ENCODE data around the gene SERPINF2.
"Not testable (repeated sequence)": the region's sequence is repeated elsewhere in the genome, so short reads cannot be mapped to it uniquely, and the experiment has no call there.

The SERPINF2 gene

GRCh38 chr17:1716912-1717695, 25.6 kb upstream of the SERPINF2 start:
- peak; percentile 66 for DNase-seq

DNA sequence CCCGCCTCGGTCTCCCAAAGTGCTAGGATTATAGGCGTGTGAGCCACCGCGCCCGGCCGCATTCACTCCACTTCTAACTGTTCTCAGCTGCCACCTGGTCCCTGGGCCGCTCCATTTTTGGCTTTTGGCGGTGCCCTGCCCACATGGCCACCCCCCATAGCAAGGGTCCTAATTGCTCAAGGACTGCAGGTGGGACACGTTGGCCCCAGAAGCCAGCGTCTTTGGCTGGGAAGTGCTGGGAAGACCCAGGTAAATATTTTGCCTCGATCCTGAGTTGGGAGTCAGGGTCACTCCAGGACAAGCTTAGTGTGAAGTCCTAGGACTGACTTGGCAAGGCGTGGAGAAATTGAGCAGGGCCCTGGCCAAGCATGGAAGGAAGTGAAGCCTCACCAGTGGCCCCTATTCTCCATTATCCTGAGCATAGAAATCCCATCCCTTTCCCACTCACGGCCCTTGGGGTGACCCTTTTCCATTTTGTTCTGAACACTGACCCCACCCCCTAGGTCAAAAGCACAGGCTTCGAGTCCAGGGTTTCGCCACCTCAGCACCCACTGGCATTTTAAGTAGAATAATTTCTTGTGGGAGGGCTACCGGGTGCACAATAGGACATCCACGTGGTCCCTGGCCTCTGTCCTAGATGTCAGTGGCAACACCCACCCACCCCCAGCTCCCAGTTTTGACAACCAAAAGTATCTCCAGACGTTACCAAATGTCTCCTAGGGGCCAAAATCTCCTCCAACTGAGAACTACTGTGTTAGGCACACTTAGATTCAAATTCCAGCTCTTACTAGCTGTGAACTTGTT, 24.1 kb upstream of the SERPINF2 start:
- DNase-seq: no peak

GRCh38 chr17:1720856-1721386, 21.8 kb upstream of the SERPINF2 start:
- DNase-seq: no peak

- DNase-seq: not testable (repeated sequence)
Observed at GRCh38 chr17:1722022-1722421, 20.6 kb upstream of the SERPINF2 start.

DNA sequence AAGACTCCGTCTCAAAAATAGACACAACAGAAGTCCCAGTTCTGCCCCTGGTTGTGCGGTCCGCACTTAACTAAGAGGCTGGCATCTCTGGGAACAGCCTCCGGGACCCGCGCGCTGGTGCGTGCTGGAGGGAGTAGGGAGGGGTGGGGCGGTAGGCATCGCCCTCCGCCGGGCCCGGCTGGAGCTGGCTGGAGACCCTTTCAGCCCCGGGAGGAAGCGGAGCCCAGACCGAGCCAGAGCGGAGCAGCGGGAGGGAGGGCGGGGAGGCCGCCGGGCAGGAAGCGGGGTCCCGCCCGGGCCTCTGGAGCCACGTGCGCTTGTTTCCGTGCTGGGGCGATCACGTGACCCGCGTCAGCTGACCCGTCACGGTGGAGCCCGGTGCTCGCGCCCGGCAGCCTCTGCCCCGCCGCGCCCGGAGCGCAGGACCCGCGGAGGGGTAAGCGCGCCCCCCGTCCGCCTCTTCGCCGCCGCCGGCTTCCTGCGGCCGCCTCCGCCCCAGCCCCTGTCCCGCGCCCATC, 18.3 kb upstream of the SERPINF2 start, which contains the start of gene WDR81:
TSS of gene WDR81 (plus strand) at position 354 of the 518 bp plus-strand sequence. CDS start 256 bp downstream, outside the sequence.
- DNase-seq: peak; percentile 44

- DNase-seq: no peak
Observed at GRCh38 chr17:1724869-1725641, 17.6 kb upstream of the SERPINF2 start.

DNA sequence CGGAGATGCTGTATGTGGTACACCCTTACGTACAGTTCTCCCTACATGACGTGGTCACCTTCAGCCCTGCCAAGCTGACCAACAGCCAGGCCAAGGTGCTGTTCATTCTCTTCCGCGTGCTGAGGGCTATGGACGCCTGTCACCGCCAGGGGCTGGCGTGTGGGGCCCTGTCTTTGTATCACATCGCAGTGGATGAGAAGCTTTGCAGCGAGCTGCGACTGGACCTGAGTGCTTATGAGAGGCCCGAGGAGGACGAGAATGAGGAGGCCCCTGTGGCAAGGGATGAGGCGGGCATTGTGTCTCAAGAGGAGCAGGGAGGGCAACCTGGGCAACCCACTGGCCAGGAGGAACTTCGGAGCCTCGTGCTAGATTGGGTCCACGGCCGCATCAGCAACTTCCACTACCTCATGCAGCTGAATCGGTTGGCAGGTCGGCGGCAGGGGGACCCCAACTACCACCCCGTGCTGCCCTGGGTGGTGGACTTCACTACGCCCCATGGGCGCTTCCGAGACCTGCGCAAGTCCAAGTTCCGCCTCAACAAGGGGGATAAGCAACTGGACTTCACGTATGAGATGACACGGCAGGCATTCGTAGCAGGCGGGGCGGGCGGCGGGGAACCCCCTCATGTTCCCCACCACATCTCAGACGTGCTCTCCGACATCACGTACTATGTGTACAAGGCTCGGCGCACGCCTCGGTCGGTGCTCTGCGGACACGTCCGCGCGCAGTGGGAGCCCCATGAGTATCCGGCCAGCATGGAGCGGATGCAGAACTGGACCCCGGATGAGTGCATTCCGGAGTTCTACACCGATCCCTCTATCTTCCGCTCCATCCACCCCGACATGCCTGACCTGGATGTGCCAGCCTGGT, 16.8 kb upstream of the SERPINF2 start:
- no peak for DNase-seq

GRCh38 chr17:1726626-1727257, 15.9 kb upstream of the SERPINF2 start:
- DNase-seq: no peak

DNA sequence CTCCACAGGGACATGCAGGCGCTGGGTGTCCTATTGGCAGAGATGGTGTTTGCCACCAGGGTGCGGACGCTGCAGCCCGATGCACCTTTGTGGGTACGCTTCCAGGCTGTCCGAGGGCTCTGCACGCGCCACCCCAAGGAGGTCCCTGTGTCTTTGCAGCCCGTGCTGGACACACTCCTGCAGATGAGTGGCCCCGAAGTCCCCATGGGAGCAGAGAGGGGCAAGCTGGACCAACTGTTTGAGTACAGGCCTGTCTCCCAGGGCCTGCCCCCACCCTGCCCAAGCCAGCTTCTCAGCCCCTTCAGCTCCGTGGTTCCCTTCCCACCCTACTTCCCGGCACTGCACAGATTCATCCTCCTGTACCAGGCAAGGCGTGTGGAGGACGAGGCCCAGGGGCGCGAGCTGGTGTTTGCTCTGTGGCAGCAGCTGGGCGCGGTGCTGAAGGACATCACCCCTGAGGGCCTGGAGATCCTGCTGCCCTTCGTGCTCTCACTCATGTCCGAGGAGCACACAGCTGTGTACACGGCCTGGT, 15.3 kb upstream of the SERPINF2 start:
- DNase-seq: no peak

GRCh38 chr17:1727876-1728630, 14.6 kb upstream of the SERPINF2 start:
- no peak for DNase-seq

GRCh38 chr17:1729966-1730325, 12.7 kb upstream of the SERPINF2 start:
- no peak for DNase-seq

- no peak for DNase-seq
Observed at GRCh38 chr17:1730326-1731193, 12.1 kb upstream of the SERPINF2 start.

DNA sequence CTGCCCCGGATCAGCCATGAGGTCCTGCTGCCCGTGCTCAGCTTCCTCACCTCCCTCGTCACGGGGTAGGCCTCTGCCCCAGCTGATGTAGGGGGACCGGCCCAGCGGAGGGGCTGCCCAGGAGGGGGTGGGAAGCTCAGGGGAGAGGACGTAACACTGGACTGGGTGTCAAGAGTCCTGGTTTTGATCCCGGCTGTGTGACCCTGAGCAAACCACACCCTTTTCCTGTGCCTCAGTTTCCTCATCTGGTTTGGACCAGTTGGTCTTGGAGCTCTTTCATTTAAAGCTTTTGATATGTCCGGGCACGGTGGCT, 11.5 kb upstream of the SERPINF2 start:
- no peak for DNase-seq

DNA sequence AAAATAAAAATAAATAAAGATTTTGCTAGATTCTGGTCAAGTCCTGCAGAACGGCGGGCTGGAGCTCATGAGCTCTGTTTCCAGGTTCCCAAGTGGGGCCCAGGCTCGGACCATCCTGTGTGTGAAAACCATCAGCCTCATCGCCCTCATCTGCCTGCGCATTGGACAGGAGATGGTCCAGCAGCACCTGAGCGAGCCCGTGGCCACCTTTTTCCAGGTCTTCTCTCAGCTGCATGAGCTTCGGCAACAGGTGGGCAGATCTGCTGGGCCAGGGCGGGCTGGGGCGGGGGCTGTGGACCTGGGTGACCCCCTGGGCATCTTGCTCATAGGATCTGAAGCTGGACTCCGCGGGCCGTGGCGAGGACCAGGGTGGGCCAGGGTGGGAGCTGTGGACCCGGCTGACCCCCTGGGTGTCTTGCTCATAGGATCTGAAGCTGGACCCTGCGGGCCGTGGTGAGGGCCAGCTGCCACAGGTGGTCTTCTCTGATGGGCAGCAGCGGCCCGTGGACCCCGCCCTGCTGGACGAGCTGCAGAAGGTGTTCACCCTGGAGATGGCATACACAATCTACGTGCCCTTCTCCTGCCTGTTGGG, 10.3 kb upstream of the SERPINF2 start:
- no peak for DNase-seq

GRCh38 chr17:1732833-1733321, 9.8 kb upstream of the SERPINF2 start:
- no peak for DNase-seq

GRCh38 chr17:1733759-1734158, 8.9 kb upstream of the SERPINF2 start:
- no peak for DNase-seq

DNA sequence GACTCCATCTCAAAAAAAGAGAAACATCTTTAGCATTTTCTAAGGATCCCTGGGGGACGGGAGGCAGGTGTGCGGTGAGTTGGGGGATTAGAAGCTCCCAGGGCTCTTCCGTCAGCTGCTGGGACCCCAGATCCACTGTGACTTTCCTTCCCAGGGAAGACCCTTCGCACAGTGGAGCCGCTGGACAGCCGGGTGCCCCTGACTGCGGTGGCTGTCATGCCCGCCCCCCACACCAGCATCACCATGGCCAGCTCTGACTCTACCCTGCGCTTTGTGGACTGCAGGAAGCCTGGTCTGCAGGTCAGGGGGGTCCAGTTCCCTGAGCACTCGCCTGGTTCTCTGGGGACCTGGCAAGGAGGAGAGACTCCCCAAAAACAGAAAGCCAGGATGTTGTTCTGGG, 7.3 kb upstream of the SERPINF2 start:
- no peak for DNase-seq

DNA sequence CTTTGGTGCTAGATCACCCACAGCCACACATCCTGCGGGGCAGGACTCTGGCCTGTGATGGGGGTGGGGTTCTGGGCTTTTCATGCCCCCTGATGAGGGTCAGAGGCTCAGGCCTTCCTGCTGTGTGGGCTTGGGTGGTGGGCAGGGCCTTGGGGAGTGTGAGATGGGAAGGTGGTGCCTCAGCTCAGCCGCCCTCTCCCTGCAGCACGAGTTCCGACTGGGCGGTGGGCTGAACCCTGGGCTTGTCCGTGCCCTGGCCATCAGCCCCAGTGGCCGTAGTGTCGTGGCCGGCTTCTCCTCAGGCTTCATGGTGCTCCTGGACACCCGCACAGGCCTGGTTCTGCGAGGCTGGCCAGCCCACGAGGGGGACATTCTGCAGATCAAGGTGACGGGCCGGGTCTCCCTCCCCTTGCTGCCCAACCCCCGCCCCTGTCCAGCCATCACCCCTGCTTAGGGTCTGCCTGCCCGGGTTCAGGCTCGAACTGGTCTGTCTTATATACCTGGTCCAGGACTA, 6.8 kb upstream of the SERPINF2 start:
- no peak for DNase-seq

Measured in COR-L47 (cell line).